NCI-H345 (cell line): ENCODE results near the gene IFITM10.

Source experiments
- DNase-seq: peaks from one replicate; lab custom pipeline; 2025; lab: John Stamatoyannopoulos, UW

The IFITM10 gene

GRCh38 chr11:1752907-1753228 lies 2.5 kb upstream of the IFITM10 start:
- DNase-seq = no peak

- no peak for DNase-seq
Measured at GRCh38 chr11:1751999-1752906, 1.9 kb upstream of the IFITM10 start.

GRCh38 chr11:1751531-1751921 lies 1.1 kb upstream of the IFITM10 start:
- DNase-seq = no peak

- no peak for DNase-seq
Measured at GRCh38 chr11:1750840-1751530, 590 bp upstream of the IFITM10 start.

- DNase-seq = no peak
Measured at GRCh38 chr11:1749395-1750351, 722 bp downstream of the IFITM10 start.

- DNase-seq = no peak
Measured at GRCh38 chr11:1748636-1749394, 1.6 kb downstream of the IFITM10 start.

GRCh38 chr11:1747753-1748635 lies 2.4 kb downstream of the IFITM10 start:
- DNase-seq = no peak

GRCh38 chr11:1746956-1747752 lies 3.2 kb downstream of the IFITM10 start:
- DNase-seq = no peak

- DNase-seq = no peak
Measured at GRCh38 chr11:1746511-1746931, 3.9 kb downstream of the IFITM10 start.

GRCh38 chr11:1745701-1746320 lies 4.6 kb downstream of the IFITM10 start:
- no peak for DNase-seq

- DNase-seq = no peak
Measured at GRCh38 chr11:1744891-1745700, 5.3 kb downstream of the IFITM10 start.

- no peak for DNase-seq
Measured at GRCh38 chr11:1744137-1744886, 6.1 kb downstream of the IFITM10 start.

GRCh38 chr11:1743585-1744136 lies 6.7 kb downstream of the IFITM10 start:
- no peak for DNase-seq

GRCh38 chr11:1742869-1743584 lies 7.4 kb downstream of the IFITM10 start:
- DNase-seq = no peak

GRCh38 chr11:1742371-1742770 lies 8.0 kb downstream of the IFITM10 start:
- no peak for DNase-seq

- no peak for DNase-seq
Measured at GRCh38 chr11:1741741-1742140, 8.7 kb downstream of the IFITM10 start.
